Liver (tissue), 9 donors: ENCODE measurements around the gene SLC6A2. TPM values are rescaled to one million over a fixed set of nuclear protein-coding genes. Genes with fewer than 3 reads are reported as not detected.

Source experiments
- DNase-seq: peaks from one replicate; pipeline ENCODE4 v3.0.0-alpha.2; 2017; ENCODE audit warnings: low spot score
- H3K27ac ChIP-seq, 2 donors: one replicate each; pipeline ENCODE4 v1.7.0; 2013; ENCODE audit warnings: inconsistent platforms in 2 of 2, low read length in 2 of 2, control low read depth in 1 of 2, low read depth in 1 of 2, mild to moderate bottlenecking in 1 of 2
- H3K27me3 ChIP-seq, 4 donors: one replicate each; pipeline versions ENCODE4 v1.6.1 to v1.7.0; 2013; ENCODE audit warnings: low read length in 3 of 4, inconsistent platforms in 1 of 4, mild to moderate bottlenecking in 1 of 4, moderate library complexity in 1 of 4; ENCODE audit not compliant: control insufficient read depth in 4 of 4, insufficient read depth in 4 of 4
- H3K36me3 ChIP-seq, 4 donors: one replicate each; pipeline versions ENCODE4 v1.6.1 to v1.7.0; 2013; ENCODE audit warnings: low read length in 3 of 4, mild to moderate bottlenecking in 3 of 4, low read depth in 1 of 4, moderate library complexity in 1 of 4; ENCODE audit not compliant: control insufficient read depth in 4 of 4, insufficient read depth in 3 of 4
- H3K4me1 ChIP-seq, 4 donors: one replicate each; pipeline versions ENCODE4 v1.6.1 to v1.7.0; 2013; ENCODE audit warnings: low read length in 3 of 4, mild to moderate bottlenecking in 3 of 4, moderate library complexity in 1 of 4; ENCODE audit not compliant: control insufficient read depth in 4 of 4, insufficient read depth in 4 of 4
- H3K4me3 ChIP-seq, 3 donors: one replicate each; pipeline versions ENCODE4 v1.6.1 to v1.7.0; 2013; ENCODE audit warnings: low read length in 3 of 3, control low read depth in 1 of 3, low read depth in 1 of 3, mild to moderate bottlenecking in 1 of 3
- H3K9ac ChIP-seq, 2 donors: one replicate each; pipeline ENCODE4 v1.7.0; 2013; ENCODE audit warnings: low read length in 2 of 2, mild to moderate bottlenecking in 2 of 2, moderate library complexity in 2 of 2, control low read depth in 1 of 2, low read depth in 1 of 2
- H3K9me3 ChIP-seq, 4 donors: one replicate each; pipeline versions ENCODE4 v1.6.1 to v1.7.0; 2013; ENCODE audit warnings: low read length in 3 of 4; ENCODE audit not compliant: control insufficient read depth in 4 of 4
- ATF3 ChIP-seq: IDR thresholded peaks from 2 replicates; pipeline ENCODE4 v1.6.1; 2016; ENCODE audit warnings: antibody characterized with exemption
- CTCF ChIP-seq: fragments of 150-350 bp; IDR thresholded peaks from 2 replicates; pipeline ENCODE4 v1.5.1; 2017; ENCODE audit warnings: improper control_type of control experiment, low read depth, low read length; ENCODE audit not compliant: missing input control
- EGR1 ChIP-seq, 2 donors: IDR thresholded peaks; 2 replicates each; pipeline ENCODE4 v1.6.1; 2016 to 2018; ENCODE audit warnings: antibody characterized with exemption in 2 of 2, low read depth in 2 of 2
- FOXA1 ChIP-seq: IDR thresholded peaks from 2 replicates; pipeline ENCODE4 v1.6.1; 2016; ENCODE audit warnings: antibody characterized with exemption
- FOXA2 ChIP-seq: IDR thresholded peaks from 2 replicates; pipeline ENCODE4 v1.6.1; 2016; ENCODE audit warnings: antibody characterized with exemption
- GABPA ChIP-seq, 2 donors: IDR thresholded peaks in 1 of 2; conservative IDR thresholded peaks in 1 of 2; 2 replicates each; pipeline ENCODE4 v1.6.1; 2016; ENCODE audit warnings: antibody characterized with exemption in 2 of 2, mild to moderate bottlenecking in 1 of 2, moderate library complexity in 1 of 2
- HNF4A ChIP-seq, 2 donors: conservative IDR thresholded peaks; 2 replicates each; pipeline ENCODE4 v1.6.1; 2016; ENCODE audit warnings: antibody characterized with exemption in 2 of 2, mild to moderate bottlenecking in 2 of 2
- HNF4G ChIP-seq: IDR thresholded peaks from 2 replicates; pipeline ENCODE4 v1.6.1; 2016; ENCODE audit warnings: antibody characterized with exemption
- JUND ChIP-seq, 2 donors: IDR thresholded peaks; 2 replicates each; pipeline ENCODE4 v1.6.1; 2016; ENCODE audit warnings: antibody characterized with exemption in 2 of 2
- MAX ChIP-seq: IDR thresholded peaks from 2 replicates; pipeline ENCODE4 v1.6.1; 2016; ENCODE audit warnings: antibody characterized with exemption
- NR2F2 ChIP-seq: IDR thresholded peaks from 2 replicates; pipeline ENCODE4 v1.6.1; 2016; ENCODE audit warnings: antibody characterized with exemption
- RAD21 ChIP-seq, 2 donors: IDR thresholded peaks; 2 replicates each; pipeline ENCODE4 v1.6.1; 2016; ENCODE audit warnings: antibody characterized with exemption in 2 of 2, mild to moderate bottlenecking in 2 of 2
- REST ChIP-seq: IDR thresholded peaks from 2 replicates; pipeline ENCODE4 v1.6.1; 2016; ENCODE audit warnings: antibody characterized with exemption, mild to moderate bottlenecking
- RXRA ChIP-seq, 2 donors: IDR thresholded peaks; 2 replicates each; pipeline ENCODE4 v1.6.1; 2017 to 2018; ENCODE audit warnings: antibody characterized with exemption in 2 of 2, mild to moderate bottlenecking in 1 of 2
- SP1 ChIP-seq: IDR thresholded peaks from 2 replicates; pipeline ENCODE4 v1.6.1; 2018; ENCODE audit warnings: antibody characterized with exemption, mild to moderate bottlenecking
- TAF1 ChIP-seq: conservative IDR thresholded peaks from 2 replicates; pipeline ENCODE4 v1.6.1; 2016; ENCODE audit warnings: antibody characterized with exemption, mild to moderate bottlenecking
- YY1 ChIP-seq: IDR thresholded peaks from 2 replicates; pipeline ENCODE4 v1.6.1; 2016; ENCODE audit warnings: antibody characterized with exemption, mild to moderate bottlenecking
- ZBTB33 ChIP-seq: IDR thresholded peaks from 2 replicates; pipeline ENCODE4 v1.6.1; 2016; ENCODE audit warnings: antibody characterized with exemption
- WGBS: extraction: QIAGEN DNeasy Blood & Tissue Kit; methylation state at CpG from one replicate; pipeline ENCODE4 v1.1.7; 2013; 5-methylcytosine and 5-hydroxymethylcytosine counted together
- polyA plus RNA-seq, 2 donors: library from polyadenylated mRNA; stranded (reverse) in 1 of 2; unstranded in 1 of 2; fragments of 200-250 nt in 1 of 2; fragments of >200 nt in 1 of 2; fragmentation: Nextera tagmentation in 1 of 2; extraction: Ambion mirVana in 1 of 2; gene quantifications; one replicate each; pipeline versions ENCODE4 v1.2.1 to v1.2.3, GENCODE V29; 2013 to 2015
- total RNA-seq, 2 donors: library from RNA; depleted of rRNA; stranded (reverse); fragments of >200 nt; gene quantifications; one replicate each; pipeline ENCODE4 v1.2.3, GENCODE V29; 2014
- donor health status: healthy.
- donor health status: healthy.
- donor health status: healthy.
- donor health status: healthy.
- donor health status: healthy.

The SLC6A2 gene
- total and polyA plus RNA-seq, 4 donors, result under 0.01 to 0.10 (median 0.07) TPM; not detected in 1

- H3K9ac ChIP-seq, result no peak overlapping the region
- H3K4me3 ChIP-seq, result no peak overlapping the region
- H3K36me3 ChIP-seq, result no peaks in the 10 kb centered on the region
- no peaks in the 10 kb centered on the region for H3K27me3 ChIP-seq
- H3K27ac ChIP-seq, result no peak overlapping the region
- DNase-seq, result no peak
- H3K4me1 ChIP-seq, result no peaks in the 10 kb centered on the region
- H3K9me3 ChIP-seq, result no peaks in the 10 kb centered on the region
- TF ChIP-seq RXRA (IDR thresholded peaks at IDR 0.05) (no peak), HNF4G (no peak), EGR1 (IDR thresholded peaks at IDR 0.05; ENCODE audit: low read depth in 2 of 2) (no peak), ATF3 (no peak), FOXA1 (no peak), CTCF (no peak), YY1 (no peak), RAD21 (IDR thresholded peaks at IDR 0.05) (no peak), SP1 (no peak), FOXA2 (no peak), ZBTB33 (no peak), MAX (no peak)
Measured at GRCh38 chr16:55661941-55662643, 6.3 kb downstream of the SLC6A2 start.

GRCh38 chr16:55662644-55663031, 6.8 kb downstream of the SLC6A2 start:
- no peaks in the 10 kb centered on the region for H3K4me1 ChIP-seq
- no peak overlapping the region for H3K27ac ChIP-seq
- DNase-seq, result no peak
- H3K4me3 ChIP-seq, result no peak overlapping the region
- 84% methylated on average over 5 of the region's 5 CpGs for WGBS
- no peaks in the 10 kb centered on the region for H3K9me3 ChIP-seq
- H3K9ac ChIP-seq, result no peak overlapping the region
- H3K27me3 ChIP-seq, result no peaks in the 10 kb centered on the region
- H3K36me3 ChIP-seq, result no peaks in the 10 kb centered on the region
- TF ChIP-seq EGR1 (IDR thresholded peaks at IDR 0.05; ENCODE audit: low read depth in 2 of 2), result no peak
- no peak for TF ChIP-seq RXRA (IDR thresholded peaks at IDR 0.05)
- TF ChIP-seq FOXA1, result no peak
- no peak for TF ChIP-seq YY1
- TF ChIP-seq HNF4A (conservative IDR thresholded peaks at IDR 0.05), result no peak
- no peak for TF ChIP-seq HNF4G
- no peak for TF ChIP-seq REST
- TF ChIP-seq MAX, result no peak
- TF ChIP-seq TAF1, result no peak
- no peak for TF ChIP-seq CTCF
- no peak for TF ChIP-seq SP1
- no peak for TF ChIP-seq NR2F2
- no peak for TF ChIP-seq GABPA (IDR thresholded peaks at IDR 0.05 in 1 of 2, conservative IDR thresholded peaks at IDR 0.05 in 1 of 2)
- no peak for TF ChIP-seq ZBTB33
- TF ChIP-seq JUND (IDR thresholded peaks at IDR 0.05), result no peak
- TF ChIP-seq ATF3, result no peak
